VCaP (cell line): ENCODE results near the gene RNF112.

Source experiments
- H3K27ac ChIP-seq: fragments of 450-650 bp; 2 replicates; pipeline ENCODE4 v1.5.1; 2017
- TF ChIP-seq, protein P1 (sequence below): fragments of 450-650 bp; conservative IDR thresholded peaks from 2 replicates; pipeline ENCODE4 v1.5.1; 2017; ENCODE audit warnings: mild to moderate bottlenecking, moderate library complexity

RNF112 gene

DNA sequence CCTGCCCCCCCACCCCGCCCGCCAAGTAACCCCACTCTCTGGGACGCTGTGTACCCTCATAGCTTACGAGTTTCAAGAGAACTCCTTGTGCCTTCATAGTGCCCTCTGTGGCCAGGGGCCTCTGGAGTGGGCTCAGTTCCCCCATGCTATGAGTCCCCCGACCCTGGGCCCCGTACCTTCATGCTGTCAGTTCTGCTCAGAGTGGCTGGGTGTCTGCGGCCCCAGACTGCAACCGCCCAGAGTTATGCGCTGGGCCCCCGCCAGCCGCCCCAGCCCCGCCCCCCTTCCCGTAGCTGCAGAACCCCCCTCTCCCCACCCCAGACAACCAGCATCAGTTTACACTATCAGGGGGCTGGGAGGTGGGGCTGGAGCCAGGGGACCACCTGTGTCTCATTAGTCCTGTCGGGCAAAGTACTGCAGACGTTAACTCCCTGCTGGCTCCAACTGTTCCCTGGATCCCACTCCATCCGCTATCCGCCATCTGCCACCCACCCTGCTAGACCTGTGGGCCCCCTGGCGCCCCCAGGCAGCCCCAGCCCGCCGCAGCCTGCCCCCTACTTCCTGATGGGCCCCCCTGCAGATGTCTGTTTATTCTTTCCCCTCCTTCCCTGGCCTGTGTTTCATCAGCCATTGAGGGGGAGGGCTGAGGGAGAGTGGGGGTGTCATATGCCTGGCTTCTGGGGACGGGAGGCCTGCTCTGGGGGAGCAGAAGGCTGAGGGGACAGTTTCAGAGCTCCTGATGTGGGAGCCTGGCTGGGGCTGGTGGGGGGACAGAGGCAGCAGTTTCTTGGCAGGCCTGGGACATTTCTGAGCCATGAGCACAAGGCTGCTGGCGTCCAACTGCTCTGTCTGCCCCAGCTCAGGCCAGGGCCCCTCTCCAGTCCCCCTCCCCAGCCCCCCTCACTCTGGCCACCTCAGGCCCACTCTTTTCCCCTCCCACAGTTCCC is 23.8 kb upstream of the RNF112 start, which contains the start of gene MFAP4:
Gene MFAP4, minus strand, starts transcription at position 217 of the 947 bp plus-strand sequence. Its CDS starts 35 bp downstream, at position 182.
- no peak within 1 kb of the TSS for H3K27ac ChIP-seq
- TF ChIP-seq, protein P1, sequence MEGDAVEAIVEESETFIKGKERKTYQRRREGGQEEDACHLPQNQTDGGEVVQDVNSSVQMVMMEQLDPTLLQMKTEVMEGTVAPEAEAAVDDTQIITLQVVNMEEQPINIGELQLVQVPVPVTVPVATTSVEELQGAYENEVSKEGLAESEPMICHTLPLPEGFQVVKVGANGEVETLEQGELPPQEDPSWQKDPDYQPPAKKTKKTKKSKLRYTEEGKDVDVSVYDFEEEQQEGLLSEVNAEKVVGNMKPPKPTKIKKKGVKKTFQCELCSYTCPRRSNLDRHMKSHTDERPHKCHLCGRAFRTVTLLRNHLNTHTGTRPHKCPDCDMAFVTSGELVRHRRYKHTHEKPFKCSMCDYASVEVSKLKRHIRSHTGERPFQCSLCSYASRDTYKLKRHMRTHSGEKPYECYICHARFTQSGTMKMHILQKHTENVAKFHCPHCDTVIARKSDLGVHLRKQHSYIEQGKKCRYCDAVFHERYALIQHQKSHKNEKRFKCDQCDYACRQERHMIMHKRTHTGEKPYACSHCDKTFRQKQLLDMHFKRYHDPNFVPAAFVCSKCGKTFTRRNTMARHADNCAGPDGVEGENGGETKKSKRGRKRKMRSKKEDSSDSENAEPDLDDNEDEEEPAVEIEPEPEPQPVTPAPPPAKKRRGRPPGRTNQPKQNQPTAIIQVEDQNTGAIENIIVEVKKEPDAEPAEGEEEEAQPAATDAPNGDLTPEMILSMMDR, result no peak

- TF ChIP-seq, protein P1, result no peak
- H3K27ac ChIP-seq, result no peak overlapping the region
Observed at GRCh38 chr17:19387921-19388521, 23.0 kb upstream of the RNF112 start.

- TF ChIP-seq, protein P1, result no peak
- H3K27ac ChIP-seq, result no peak overlapping the region
Observed at GRCh38 chr17:19388791-19389785, 21.9 kb upstream of the RNF112 start.

DNA sequence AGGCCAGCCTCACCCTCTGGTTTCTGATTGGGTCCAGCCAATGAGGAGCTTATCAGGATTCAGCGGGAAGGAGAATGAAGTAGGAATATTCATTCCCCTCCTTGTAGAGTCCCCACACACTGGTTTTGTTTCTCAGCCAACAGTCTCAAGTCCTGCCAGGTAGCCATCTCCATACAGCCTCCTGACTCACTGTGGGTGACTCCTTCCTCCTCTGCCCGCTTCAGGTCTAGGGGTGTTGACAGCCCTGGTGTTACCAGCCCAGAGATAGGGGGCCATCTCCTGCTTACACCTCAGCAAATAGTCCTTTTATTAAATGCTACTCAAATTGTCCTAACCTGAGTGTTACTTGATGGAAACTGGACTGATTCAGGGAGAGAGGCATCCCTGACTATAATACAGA is 20.1 kb upstream of the RNF112 start:
- no peak overlapping the region for H3K27ac ChIP-seq
- TF ChIP-seq, protein P1, result no peak

GRCh38 chr17:19391432-19391831 is 19.6 kb upstream of the RNF112 start:
- H3K27ac ChIP-seq, result no peak overlapping the region
- TF ChIP-seq, protein P1, result no peak

DNA sequence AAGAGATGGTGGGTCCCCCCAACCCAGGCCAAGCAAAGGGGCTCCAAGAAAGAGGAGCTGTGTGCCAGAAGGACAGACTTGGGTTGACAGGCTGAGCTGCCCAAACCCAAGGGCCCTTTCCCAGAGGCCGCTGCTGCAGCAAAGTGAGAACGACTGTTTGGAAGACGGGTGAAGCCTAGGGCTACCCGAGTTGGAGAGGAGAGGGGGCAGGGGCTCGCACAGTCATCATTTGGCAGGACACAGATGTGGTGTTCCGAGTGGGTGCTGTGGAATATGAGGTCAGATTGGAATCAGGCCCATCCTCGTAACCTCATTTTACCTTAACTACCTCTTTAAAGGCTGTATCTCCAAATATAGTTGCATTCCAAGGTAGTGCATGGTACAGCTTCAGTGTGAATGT is 18.7 kb upstream of the RNF112 start:
- H3K27ac ChIP-seq, result no peak overlapping the region
- TF ChIP-seq, protein P1, result no peak
